Measurements from ENCODE around the gene MAP4K5. TPM values are rescaled to one million over a fixed set of nuclear protein-coding genes. Genes with fewer than 3 reads are reported as not detected.

The MAP4K5 gene
- total and polyA plus RNA-seq, 2 of the 13 experiments (the other 11 are each of a cell fraction or from before 2014, with no cell fraction given) = 12.7 to 23.9 TPM

GRCh38 chr14:50530358-50530757 lies 2.0 kb downstream of the MAP4K5 start:
- in situ Hi-C loops (cut with HindIII; ENCODE audit: extremely low pct_ligation_motif_present, low pct_unique_long_range_greater_than_20kb) = loop anchor here (25.0 kb wide), 1 partner anchor 668 kb away; the partner anchor contains the start of gene NEMF
- Histone ChIP-seq H3K4me1 (ENCODE audit: insufficient read depth, low read length) (peaks cover 55% of the 10 kb centered on the region), H3K36me3 (replicated peaks in 1 of 2; ENCODE audit: control insufficient read depth in 1 of 2, insufficient read depth in 2 of 2, low read length in 2 of 2) (no peaks in the 10 kb centered on the region; a peak in 1 of 5 replicates), H3K79me2 (ENCODE audit: insufficient read depth, low read length) (peaks cover 67% of the 10 kb centered on the region), H3K9ac (ENCODE audit: insufficient read depth, low read depth, low read length) (peak overlapping the region; percentile 90), H3K4me3 (replicated peaks in 1 of 3; ENCODE audit: insufficient read depth in 1 of 3, low read depth in 2 of 3, low read length in 3 of 3) (peak overlapping the region; percentile 87 to 91 (median 90); a peak in 5 of 6 replicates), H3K4me2 (ENCODE audit: low read depth, low read length) (peak overlapping the region; percentile 76), H4K20me1 (ENCODE audit: insufficient read depth, low read length) (peaks cover 14% of the 10 kb centered on the region; the same call in 1 of the 2 replicates), H2AFZ (ENCODE audit: low read length) (no peak overlapping the region), H3K9me3 (ENCODE audit: low read length) (no peaks in the 10 kb centered on the region), H3K27ac (ENCODE audit: extremely low read length, insufficient read depth, low read length) (no peak overlapping the region), H3K27me3 (ENCODE audit: control insufficient read depth in 1 of 2, insufficient read depth in 2 of 2, low read length in 2 of 2) (no peaks in the 10 kb centered on the region; a peak in 1 of 5 replicates)
- ATAC-seq (no peak), DNase-seq (ENCODE audit: low spot score) (no peak), FAIRE-seq (peak; percentile 18)
- WGBS (ENCODE audit: low lambda C conversion rate) = 36% methylated on average over 1 of the region's 1 CpG
- intact Hi-C loops (cut with micrococcal nuclease; ENCODE audit: unreplicated experiment) = loop anchor here (5.0 kb wide), 4 partner anchors 53 to 668 kb away; partner anchors contain the start of gene SOS2
- BruUV-seq (replicated peaks) = no TSS peak
- CTCF ChIA-PET (ENCODE audit: low intra/inter-chr PET ratio, low total read pairs) = no interaction called here
- POLR2A ChIA-PET = no interaction called here
- TF ChIP-seq HBP1 (CRISPR knock-in tag; IDR thresholded peaks at IDR 0.05; ENCODE audit: low read depth) (no peak), ZNF513 (CRISPR knock-in tag; conservative IDR thresholded peaks at IDR 0.05) (no peak), ZNF343 (CRISPR knock-in tag; IDR thresholded peaks at IDR 0.05) (no peak), KMT2B (CRISPR knock-in tag; IDR thresholded peaks at IDR 0.05) (no peak), MIXL1 (CRISPR knock-in tag; IDR thresholded peaks at IDR 0.05) (no peak), ZNF407 (CRISPR knock-in tag; IDR thresholded peaks at IDR 0.05; ENCODE audit: not compliant biosample characterization) (no peak), PATZ1 (CRISPR knock-in tag; IDR thresholded peaks at IDR 0.05) (no peak), NR0B2 (CRISPR knock-in tag; IDR thresholded peaks at IDR 0.05) (no peak), CERS6 (CRISPR knock-in tag; IDR thresholded peaks at IDR 0.05) (no peak)
